ENCODE data around the gene NFYC.
A peak's percentile ranks its signal among the peaks of the same experiment; 100 is the strongest.

Gene NFYC

DNA sequence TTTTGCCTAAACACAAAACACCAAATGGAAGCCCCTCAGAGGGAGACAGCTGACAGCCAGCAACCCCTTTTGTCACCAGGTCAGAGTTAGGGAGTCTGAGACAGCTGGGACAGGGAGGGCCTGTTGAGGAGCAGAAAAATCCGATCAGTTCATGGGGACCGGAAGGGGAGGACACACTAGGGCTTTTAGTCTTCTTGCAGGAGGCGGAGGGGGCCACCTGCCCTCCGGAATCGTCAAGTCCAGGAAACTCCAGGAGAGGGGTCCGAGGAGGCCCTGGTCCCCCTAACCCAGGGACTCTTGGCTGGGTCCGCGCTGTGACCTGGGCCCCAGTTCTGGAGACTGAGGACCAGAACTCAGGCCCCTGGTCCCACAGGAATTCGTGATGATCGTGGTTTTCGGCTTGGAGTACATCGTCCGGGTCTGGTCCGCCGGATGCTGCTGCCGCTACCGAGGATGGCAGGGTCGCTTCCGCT, 126.3 kb downstream of the NFYC start:
- peaks cover 9% of the 10 kb centered on the region for H3K4me1 Mint-ChIP-seq
- H3K4me3 Mint-ChIP-seq = peak overlapping the region; percentile 89
- H3K36me3 Mint-ChIP-seq = no peaks in the 10 kb centered on the region
- H3K27me3 Mint-ChIP-seq = no peaks in the 10 kb centered on the region
- H3K9me3 Mint-ChIP-seq = no peaks in the 10 kb centered on the region
- no peak overlapping the region for H3K27ac Mint-ChIP-seq
- peak; percentile 43 for ATAC-seq (ENCODE audit: low read depth)
- no peak for DNase-seq (ENCODE audit: low spot score in 2 of 2)

DNA sequence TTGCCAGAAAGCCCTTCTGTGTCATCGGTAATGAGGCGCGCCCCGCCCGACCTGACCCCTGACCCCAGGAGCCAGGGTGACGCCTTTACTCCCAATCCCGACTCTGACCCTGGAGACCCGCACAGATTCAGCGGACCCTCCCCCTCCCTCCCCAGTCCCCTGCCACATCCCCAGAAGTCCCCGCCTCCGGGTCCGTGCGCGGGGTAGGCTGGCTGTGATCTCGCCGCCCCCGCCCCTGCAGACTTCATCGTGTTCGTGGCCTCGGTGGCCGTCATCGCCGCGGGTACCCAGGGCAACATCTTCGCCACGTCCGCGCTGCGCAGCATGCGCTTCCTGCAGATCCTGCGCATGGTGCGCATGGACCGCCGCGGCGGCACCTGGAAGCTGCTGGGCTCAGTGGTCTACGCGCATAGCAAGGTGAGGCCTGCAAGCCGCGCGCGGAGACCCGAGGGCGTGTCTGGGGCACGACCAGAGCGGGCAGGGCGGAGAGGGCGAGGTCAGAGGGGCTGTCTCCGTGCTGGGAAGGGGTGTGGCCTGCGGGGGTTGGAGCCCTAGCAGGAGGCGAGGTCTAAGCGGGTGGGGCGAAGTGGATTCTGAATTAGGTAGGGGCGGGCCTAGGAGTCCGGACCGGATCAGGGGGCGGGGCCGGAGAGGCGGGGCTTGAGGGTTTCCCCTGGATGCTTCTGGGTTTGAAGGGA, 126.9 kb downstream of the NFYC start:
- Mint-ChIP-seq H3K4me1 (peaks cover 8% of the 10 kb centered on the region), H3K27ac (peak overlapping the region; percentile 56), H3K36me3 (no peaks in the 10 kb centered on the region), H3K4me3 (peak overlapping the region; percentile 89), H3K27me3 (no peaks in the 10 kb centered on the region), H3K9me3 (no peaks in the 10 kb centered on the region)
- ATAC-seq (ENCODE audit: low read depth) = peak; percentile 96
- DNase-seq (ENCODE audit: low spot score in 2 of 2) = peak; percentile 70 to 85

DNA sequence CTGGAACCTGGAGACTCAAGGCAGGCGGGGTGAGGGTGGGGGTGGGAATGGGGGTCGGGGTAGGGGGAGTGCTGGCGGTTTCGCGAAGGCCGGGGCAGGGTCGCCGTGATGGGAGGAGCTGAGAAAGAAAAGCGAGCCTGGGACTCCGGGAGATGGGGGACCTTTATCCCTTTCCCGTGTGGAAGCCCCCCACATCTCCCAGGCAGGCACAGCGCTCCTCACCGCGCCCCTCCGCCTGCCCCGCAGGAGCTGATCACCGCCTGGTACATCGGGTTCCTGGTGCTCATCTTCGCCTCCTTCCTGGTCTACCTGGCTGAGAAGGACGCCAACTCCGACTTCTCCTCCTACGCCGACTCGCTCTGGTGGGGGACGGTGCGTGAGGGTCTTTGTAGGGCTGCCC, 127.6 kb downstream of the NFYC start:
- H3K36me3 Mint-ChIP-seq = no peaks in the 10 kb centered on the region
- H3K27ac Mint-ChIP-seq = peak overlapping the region; percentile 56
- no peaks in the 10 kb centered on the region for H3K27me3 Mint-ChIP-seq
- no peaks in the 10 kb centered on the region for H3K9me3 Mint-ChIP-seq
- peaks cover 8% of the 10 kb centered on the region for H3K4me1 Mint-ChIP-seq
- DNase-seq (ENCODE audit: low spot score in 2 of 2) (no peak), ATAC-seq (ENCODE audit: low read depth) (no peak)
- H3K4me3 Mint-ChIP-seq = peak overlapping the region; percentile 89

DNA sequence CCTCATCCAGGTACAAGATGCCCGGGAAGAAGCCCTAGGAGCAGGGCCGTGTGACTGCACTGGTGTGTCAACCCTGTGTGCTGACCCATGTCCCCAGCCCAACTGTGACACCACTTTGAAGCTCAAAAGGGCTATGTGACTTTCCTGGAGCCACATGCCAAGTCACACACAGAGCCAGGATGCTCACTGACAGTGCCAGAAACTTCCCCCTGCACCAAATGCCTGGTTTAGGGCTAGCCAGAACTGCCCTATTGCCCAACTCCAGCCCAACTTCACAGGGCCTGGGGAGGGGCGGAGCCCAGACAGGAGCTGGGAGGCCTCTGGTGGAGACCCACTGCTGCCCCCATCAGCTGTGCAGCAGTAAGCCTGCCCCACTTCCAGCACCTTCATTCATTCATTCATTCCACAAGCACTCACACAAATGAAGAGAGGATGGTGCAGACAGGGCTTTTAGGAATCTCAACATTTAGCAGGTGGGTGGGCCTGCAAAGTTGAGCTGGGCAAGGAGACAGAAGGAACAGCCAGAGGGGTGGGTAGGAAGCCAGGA, 128.8 kb downstream of the NFYC start:
- DNase-seq (ENCODE audit: low spot score in 2 of 2) = no peak

More for the DNA sequence above, 128.8 kb downstream of the NFYC start:
- H3K27me3 Mint-ChIP-seq = no peaks in the 10 kb centered on the region
- H3K36me3 Mint-ChIP-seq = no peaks in the 10 kb centered on the region
- no peaks in the 10 kb centered on the region for H3K9me3 Mint-ChIP-seq
- H3K4me1 Mint-ChIP-seq = peaks cover 12% of the 10 kb centered on the region
- no peak overlapping the region for H3K4me3 Mint-ChIP-seq
- ATAC-seq (ENCODE audit: low read depth) = no peak
- H3K27ac Mint-ChIP-seq = no peak overlapping the region

All from memory B cell (primary cell).